ENCODE results near the gene PTBP3.

- TF ChIP-seq POLR2AphosphoS5 (IDR thresholded peaks at IDR 0.05; ENCODE audit: borderline replicate concordance, low read depth, low read length) (no peak; the same call in 1 of the 2 replicates), EZH2 (IDR thresholded peaks at IDR 0.05) (no peak)
Measured at GRCh38 chr9:112332977-112333638, at the start of gene PTBP3.
